KMS-11 (cell line): ENCODE results near the gene LPCAT3.
"Not testable (repeated sequence)": the region's sequence is repeated elsewhere in the genome, so short reads cannot be mapped to it uniquely, and the experiment has no call there.

Experiments
- H2AFZ ChIP-seq: fragments of 200-600 bp; sonication (generic); 2 replicates; pipeline ENCODE4 v1.6.1; 2016; ENCODE audit warnings: antibody characterized with exemption, mixed run types, low read depth
- H3K27ac ChIP-seq: fragments of 200-600 bp; sonication (generic); 2 replicates; pipeline ENCODE4 v1.6.1; 2016; ENCODE audit warnings: mild to moderate bottlenecking, mixed run types
- H3K27me3 ChIP-seq: fragments of 200-600 bp; sonication (generic); 2 replicates; pipeline ENCODE4 v1.6.1; 2017; ENCODE audit warnings: mild to moderate bottlenecking, low read depth, mixed run types, moderate library complexity; ENCODE audit not compliant: insufficient read depth
- H3K36me3 ChIP-seq: fragments of 200-600 bp; sonication (generic); 2 replicates; pipeline ENCODE4 v1.6.1; 2017; ENCODE audit warnings: mild to moderate bottlenecking, mixed run types; ENCODE audit not compliant: insufficient read depth
- H3K4me1 ChIP-seq: fragments of 200-600 bp; sonication (generic); 2 replicates; pipeline ENCODE4 v1.6.1; 2016; ENCODE audit warnings: mild to moderate bottlenecking, low read depth, mixed run types; ENCODE audit not compliant: poor library complexity, severe bottlenecking
- H3K4me2 ChIP-seq: fragments of 200-600 bp; sonication (generic); 2 replicates; pipeline ENCODE4 v1.7.0; 2016; ENCODE audit warnings: mild to moderate bottlenecking, mixed run types
- H3K4me3 ChIP-seq: fragments of 200-600 bp; sonication (generic); IDR thresholded peaks from 2 replicates; pipeline ENCODE4 v1.6.1; 2017; ENCODE audit warnings: low read depth, low read length, mixed read lengths; ENCODE audit not compliant: insufficient read depth
- H3K79me2 ChIP-seq: fragments of 200-600 bp; sonication (generic); 2 replicates; pipeline ENCODE4 v1.6.1; 2016; ENCODE audit warnings: low read depth, mixed run types; ENCODE audit not compliant: insufficient read depth
- H3K9ac ChIP-seq: fragments of 200-600 bp; sonication (generic); 2 replicates; pipeline ENCODE4 v1.6.1; 2016; ENCODE audit warnings: mild to moderate bottlenecking, mixed run types
- H4K20me1 ChIP-seq: fragments of 200-600 bp; sonication (generic); 2 replicates; pipeline ENCODE4 v1.6.1; 2016; ENCODE audit warnings: mild to moderate bottlenecking, mixed run types; ENCODE audit not compliant: insufficient read depth
- TF ChIP-seq, protein P1 (sequence below): fragments of 200-600 bp; sonication (generic); conservative IDR thresholded peaks from 2 replicates; pipeline ENCODE4 v1.6.1; 2017; ENCODE audit warnings: low read depth, mild to moderate bottlenecking, antibody characterized with exemption, low read length, moderate library complexity, mixed read lengths

The LPCAT3 gene

DNA sequence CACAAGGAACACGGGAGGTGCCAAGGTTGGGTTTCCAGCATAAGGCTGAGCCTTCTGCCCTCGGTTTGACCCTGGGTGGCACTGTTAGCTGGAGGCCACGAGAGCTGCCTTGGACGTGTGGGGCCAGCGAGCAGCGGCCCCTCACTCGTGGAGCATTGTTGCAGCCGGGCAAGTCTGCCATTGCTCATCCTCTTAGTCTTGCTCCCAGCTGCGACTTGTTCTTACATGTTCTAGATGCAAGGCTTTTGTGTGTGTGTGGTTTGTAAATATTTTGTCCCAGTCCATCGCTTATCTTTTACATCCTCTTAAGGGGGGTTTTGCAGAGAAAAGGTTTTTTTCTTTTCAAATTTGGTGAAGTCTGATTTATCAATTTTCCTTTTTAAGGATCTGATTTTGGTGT, 21.1 kb upstream of the LPCAT3 start:
- Histone ChIP-seq H2AFZ (no peak overlapping the region), H3K4me3 (no peak overlapping the region)
- TF ChIP-seq, protein P1, sequence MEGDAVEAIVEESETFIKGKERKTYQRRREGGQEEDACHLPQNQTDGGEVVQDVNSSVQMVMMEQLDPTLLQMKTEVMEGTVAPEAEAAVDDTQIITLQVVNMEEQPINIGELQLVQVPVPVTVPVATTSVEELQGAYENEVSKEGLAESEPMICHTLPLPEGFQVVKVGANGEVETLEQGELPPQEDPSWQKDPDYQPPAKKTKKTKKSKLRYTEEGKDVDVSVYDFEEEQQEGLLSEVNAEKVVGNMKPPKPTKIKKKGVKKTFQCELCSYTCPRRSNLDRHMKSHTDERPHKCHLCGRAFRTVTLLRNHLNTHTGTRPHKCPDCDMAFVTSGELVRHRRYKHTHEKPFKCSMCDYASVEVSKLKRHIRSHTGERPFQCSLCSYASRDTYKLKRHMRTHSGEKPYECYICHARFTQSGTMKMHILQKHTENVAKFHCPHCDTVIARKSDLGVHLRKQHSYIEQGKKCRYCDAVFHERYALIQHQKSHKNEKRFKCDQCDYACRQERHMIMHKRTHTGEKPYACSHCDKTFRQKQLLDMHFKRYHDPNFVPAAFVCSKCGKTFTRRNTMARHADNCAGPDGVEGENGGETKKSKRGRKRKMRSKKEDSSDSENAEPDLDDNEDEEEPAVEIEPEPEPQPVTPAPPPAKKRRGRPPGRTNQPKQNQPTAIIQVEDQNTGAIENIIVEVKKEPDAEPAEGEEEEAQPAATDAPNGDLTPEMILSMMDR, result no peak

DNA sequence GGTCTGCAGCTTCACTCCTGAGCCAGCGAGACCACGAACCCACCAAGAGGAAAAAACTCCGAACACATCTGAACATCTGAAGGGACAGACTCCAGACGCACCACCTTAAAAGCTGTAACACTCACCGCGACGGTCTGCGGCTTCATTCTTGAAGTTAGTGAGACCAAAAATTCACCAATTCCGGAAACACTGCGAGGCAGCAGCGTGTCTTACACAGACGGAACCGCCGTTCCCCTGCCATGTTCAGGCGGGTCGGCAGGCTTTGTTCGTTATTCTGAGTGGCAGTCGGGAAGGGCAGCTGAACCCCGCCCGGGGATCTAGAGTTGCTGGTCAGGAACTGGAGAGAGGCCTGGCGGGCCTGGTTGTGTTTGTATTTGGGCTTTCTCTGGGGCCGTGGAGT, 20.3 kb upstream of the LPCAT3 start:
- Histone ChIP-seq H3K79me2 (no peaks in the 10 kb centered on the region), H3K4me2 (no peak overlapping the region), H3K27ac (no peak overlapping the region), H3K27me3 (no peaks in the 10 kb centered on the region), H3K4me3 (no peak overlapping the region), H3K4me1 (no peaks in the 10 kb centered on the region), H2AFZ (no peak overlapping the region), H3K9ac (no peak overlapping the region), H4K20me1 (no peaks in the 10 kb centered on the region), H3K36me3 (no peaks in the 10 kb centered on the region)
- TF ChIP-seq, protein P1, result no peak

More for the DNA sequence above, 21.1 kb upstream of the LPCAT3 start:
- Histone ChIP-seq H3K27ac (no peak overlapping the region), H4K20me1 (no peaks in the 10 kb centered on the region), H3K27me3 (no peaks in the 10 kb centered on the region), H3K4me2 (no peak overlapping the region), H3K9ac (no peak overlapping the region), H3K36me3 (no peaks in the 10 kb centered on the region), H3K79me2 (no peaks in the 10 kb centered on the region), H3K4me1 (no peaks in the 10 kb centered on the region)

DNA sequence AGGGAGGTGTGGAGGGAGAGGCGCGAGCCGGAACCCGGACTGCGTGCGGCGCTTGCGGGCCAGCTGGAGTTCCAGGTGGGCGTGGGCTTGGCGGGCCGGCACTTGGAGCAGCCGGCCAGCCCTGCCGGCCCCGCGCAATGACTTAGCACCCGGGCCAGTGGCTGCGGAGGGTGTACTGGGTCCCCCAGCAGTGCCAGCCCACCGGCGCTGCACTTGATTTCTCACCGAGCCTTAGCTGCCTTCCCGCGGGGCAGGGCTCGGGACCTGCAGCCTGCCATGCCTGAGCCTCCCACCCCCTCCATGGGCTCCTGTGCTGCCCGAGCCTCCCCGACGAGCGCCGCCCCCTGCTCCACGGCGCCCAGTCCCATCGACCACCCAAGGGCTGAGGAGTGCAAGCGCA, 19.1 kb upstream of the LPCAT3 start:
- not testable (repeated sequence) for H3K36me3 ChIP-seq, H3K4me2 ChIP-seq, H4K20me1 ChIP-seq, H3K27me3 ChIP-seq, H3K79me2 ChIP-seq, H3K4me1 ChIP-seq, H3K9ac ChIP-seq, H2AFZ ChIP-seq, H3K27ac ChIP-seq, H3K4me3 ChIP-seq

DNA sequence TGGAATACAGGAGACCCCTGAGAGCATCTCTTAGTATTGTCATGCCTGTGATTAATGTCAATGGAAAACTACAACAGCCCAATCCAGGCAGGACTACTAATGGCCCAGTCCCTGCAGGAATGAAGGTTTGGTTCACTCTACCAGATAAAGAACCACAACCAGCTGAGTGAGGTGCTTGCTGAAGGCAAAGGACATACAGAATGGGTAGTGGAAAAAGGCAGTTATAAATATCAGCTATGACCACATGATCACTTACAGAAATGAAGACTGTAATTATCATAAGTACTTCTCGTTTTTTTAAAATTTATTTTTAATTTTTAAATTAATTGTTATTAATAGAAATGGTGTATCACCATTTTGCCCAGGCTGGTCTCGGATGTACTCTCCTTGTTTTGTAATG, 17.2 kb upstream of the LPCAT3 start:
- Histone ChIP-seq H3K27ac (no peak overlapping the region), H3K36me3 (no peaks in the 10 kb centered on the region), H3K27me3 (no peaks in the 10 kb centered on the region), H3K4me3 (no peak overlapping the region), H3K4me2 (no peak overlapping the region), H3K79me2 (no peaks in the 10 kb centered on the region), H2AFZ (no peak overlapping the region), H4K20me1 (no peaks in the 10 kb centered on the region), H3K4me1 (no peaks in the 10 kb centered on the region), H3K9ac (no peak overlapping the region)
- TF ChIP-seq, protein P1, result no peak

DNA sequence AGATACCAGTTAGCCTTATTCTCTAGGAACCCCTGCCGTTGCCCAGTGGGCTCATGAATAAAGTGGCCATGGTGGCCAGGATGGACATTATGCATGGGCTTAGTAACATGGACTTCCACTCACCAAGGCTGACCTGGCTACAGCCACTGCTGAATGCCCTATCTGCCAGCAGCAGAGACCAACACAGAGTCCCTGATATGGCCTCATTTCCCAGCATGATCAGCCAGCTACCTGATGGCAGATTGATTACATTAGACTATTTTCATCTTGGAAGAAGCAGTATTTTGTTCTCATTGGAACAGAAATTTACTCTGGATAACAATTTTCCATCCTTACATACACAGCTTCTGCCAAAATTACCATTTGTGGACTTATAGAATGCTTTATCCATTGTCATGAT, 16.2 kb upstream of the LPCAT3 start:
- no peak overlapping the region for H3K4me2 ChIP-seq
- H3K27me3 ChIP-seq, result no peaks in the 10 kb centered on the region
- no peak overlapping the region for H3K27ac ChIP-seq
- no peak overlapping the region for H3K9ac ChIP-seq
- no peak overlapping the region for H2AFZ ChIP-seq
- H3K36me3 ChIP-seq, result no peaks in the 10 kb centered on the region
- no peak overlapping the region for H3K4me3 ChIP-seq
- H3K79me2 ChIP-seq, result no peaks in the 10 kb centered on the region
- TF ChIP-seq, protein P1, result no peak
- H4K20me1 ChIP-seq, result no peaks in the 10 kb centered on the region
- no peaks in the 10 kb centered on the region for H3K4me1 ChIP-seq
